Measurements from ENCODE around the gene RAB3B. TPM values are rescaled to one million over a fixed set of nuclear protein-coding genes. Genes with fewer than 3 reads are reported as not detected.

The RAB3B gene
- total RNA-seq, 1 experiment from 2014 or later = 0.31 TPM

GRCh38 chr1:51998701-51999100 is 8.2 kb upstream of the RAB3B start:
- no peaks in the 10 kb centered on the region for H3K9me3 Mint-ChIP-seq (ENCODE audit: low read depth, unreplicated experiment)
- H3K27me3 Mint-ChIP-seq (ENCODE audit: unreplicated experiment) = peaks cover 44% of the 10 kb centered on the region
- DNase-seq = no peak
- no peak for TF ChIP-seq CTCF (IDR thresholded peaks at IDR 0.05; ENCODE audit: unreplicated experiment)
- CTCF ChIA-PET = no interaction called here
- BruUV-seq (replicated peaks) = no TSS peak
- no peaks in the 10 kb centered on the region for H3K36me3 Mint-ChIP-seq (ENCODE audit: insufficient read depth, unreplicated experiment)
- H3K27ac Mint-ChIP-seq (ENCODE audit: unreplicated experiment) = no peak overlapping the region
- H3K4me1 Mint-ChIP-seq (ENCODE audit: low read depth, unreplicated experiment) = no peaks in the 10 kb centered on the region
- no peak overlapping the region for H3K4me3 Mint-ChIP-seq (ENCODE audit: low read depth, unreplicated experiment)
- intact Hi-C loops (cut with micrococcal nuclease; ENCODE audit: unreplicated experiment) = no loop called here

GRCh38 chr1:51997974-51998382 is 7.5 kb upstream of the RAB3B start:
- Mint-ChIP-seq H3K9me3 (ENCODE audit: low read depth, unreplicated experiment) (no peaks in the 10 kb centered on the region), H3K4me3 (ENCODE audit: low read depth, unreplicated experiment) (no peak overlapping the region), H3K27me3 (ENCODE audit: unreplicated experiment) (peaks cover 51% of the 10 kb centered on the region), H3K27ac (ENCODE audit: unreplicated experiment) (no peak overlapping the region), H3K36me3 (ENCODE audit: insufficient read depth, unreplicated experiment) (no peaks in the 10 kb centered on the region), H3K4me1 (ENCODE audit: low read depth, unreplicated experiment) (no peaks in the 10 kb centered on the region)
- no peak for TF ChIP-seq CTCF (IDR thresholded peaks at IDR 0.05; ENCODE audit: unreplicated experiment)
- no TSS peak for BruUV-seq (replicated peaks)
- CTCF ChIA-PET = interaction anchor here (0.6 kb wide), 1 partner anchor 165 kb away, joined by 7 read pairs; no protein-coding TSS in a partner anchor
- intact Hi-C loops (cut with micrococcal nuclease; ENCODE audit: unreplicated experiment) = no loop called here
- DNase-seq = no peak

- peak overlapping the region; percentile 22 for H3K27ac Mint-ChIP-seq (ENCODE audit: unreplicated experiment)
- TF ChIP-seq CTCF (IDR thresholded peaks at IDR 0.05; ENCODE audit: unreplicated experiment) = no peak
- no peak for DNase-seq
- H3K9me3 Mint-ChIP-seq (ENCODE audit: low read depth, unreplicated experiment) = no peaks in the 10 kb centered on the region
- intact Hi-C loops (cut with micrococcal nuclease; ENCODE audit: unreplicated experiment) = no loop called here
- H3K27me3 Mint-ChIP-seq (ENCODE audit: unreplicated experiment) = peaks cover 82% of the 10 kb centered on the region
- H3K36me3 Mint-ChIP-seq (ENCODE audit: insufficient read depth, unreplicated experiment) = peaks cover 13% of the 10 kb centered on the region
- CTCF ChIA-PET = no interaction called here
- peaks cover 10% of the 10 kb centered on the region for H3K4me1 Mint-ChIP-seq (ENCODE audit: low read depth, unreplicated experiment)
- peak overlapping the region; percentile 74 for H3K4me3 Mint-ChIP-seq (ENCODE audit: low read depth, unreplicated experiment)
- BruUV-seq (replicated peaks) = no TSS peak
These were observed 670 bp downstream of the RAB3B start for GRCh38 chr1:51989582-51990477.

GRCh38 chr1:51988254-51988653 is 2.2 kb downstream of the RAB3B start:
- H3K9me3 Mint-ChIP-seq (ENCODE audit: low read depth, unreplicated experiment) = no peaks in the 10 kb centered on the region
- H3K36me3 Mint-ChIP-seq (ENCODE audit: insufficient read depth, unreplicated experiment) = peaks cover 13% of the 10 kb centered on the region
- DNase-seq = no peak
- no peak for TF ChIP-seq CTCF (IDR thresholded peaks at IDR 0.05; ENCODE audit: unreplicated experiment)
- CTCF ChIA-PET = no interaction called here
- no TSS peak for BruUV-seq (replicated peaks)
- peaks cover 10% of the 10 kb centered on the region for H3K4me1 Mint-ChIP-seq (ENCODE audit: low read depth, unreplicated experiment)
- H3K27ac Mint-ChIP-seq (ENCODE audit: unreplicated experiment) = no peak overlapping the region
- no peak overlapping the region for H3K4me3 Mint-ChIP-seq (ENCODE audit: low read depth, unreplicated experiment)
- peaks cover 70% of the 10 kb centered on the region for H3K27me3 Mint-ChIP-seq (ENCODE audit: unreplicated experiment)
- intact Hi-C loops (cut with micrococcal nuclease; ENCODE audit: unreplicated experiment) = no loop called here

Data from Calu3 (cell line).